Measurements from ENCODE around the gene DIP2C.
A peak's percentile ranks its signal among the peaks of the same experiment; 100 is the strongest.

DIP2C gene

GRCh38 chr10:666237-667012, 23.0 kb downstream of the DIP2C start:
- H3K9me3 ChIP-seq (ENCODE audit: low read length), result no peaks in the 10 kb centered on the region
- no peaks in the 10 kb centered on the region for H3K27me3 ChIP-seq (ENCODE audit: insufficient read depth, low read length)
- peaks cover 26% of the 10 kb centered on the region for H3K4me1 ChIP-seq (ENCODE audit: insufficient read depth, low read length)
- H2AFZ ChIP-seq (ENCODE audit: low read depth, low read length), result no peak overlapping the region
- H3K4me3 ChIP-seq (ENCODE audit: low read length), result no peak overlapping the region
- H3K36me3 ChIP-seq (ENCODE audit: insufficient read depth, low read length), result no peaks in the 10 kb centered on the region

- no peak overlapping the region for H2AFZ ChIP-seq (ENCODE audit: low read depth, low read length)
- no peak overlapping the region for H3K4me3 ChIP-seq (ENCODE audit: low read length)
- H3K4me1 ChIP-seq (ENCODE audit: insufficient read depth, low read length), result peaks cover 34% of the 10 kb centered on the region
- H3K9me3 ChIP-seq (ENCODE audit: low read length), result no peaks in the 10 kb centered on the region
- H3K36me3 ChIP-seq (ENCODE audit: insufficient read depth, low read length), result no peaks in the 10 kb centered on the region
- no peaks in the 10 kb centered on the region for H3K27me3 ChIP-seq (ENCODE audit: insufficient read depth, low read length)
Observed at GRCh38 chr10:665579-666091, 23.8 kb downstream of the DIP2C start.

- H3K36me3 ChIP-seq (ENCODE audit: insufficient read depth, low read length), result no peaks in the 10 kb centered on the region
- no peak overlapping the region for H3K4me3 ChIP-seq (ENCODE audit: low read length)
- peaks cover 40% of the 10 kb centered on the region for H3K4me1 ChIP-seq (ENCODE audit: insufficient read depth, low read length)
- H2AFZ ChIP-seq (ENCODE audit: low read depth, low read length), result no peak overlapping the region
- H3K27me3 ChIP-seq (ENCODE audit: insufficient read depth, low read length), result no peaks in the 10 kb centered on the region
- no peaks in the 10 kb centered on the region for H3K9me3 ChIP-seq (ENCODE audit: low read length)
Observed at GRCh38 chr10:664893-665292, 24.6 kb downstream of the DIP2C start.

- Histone ChIP-seq H3K4me1 (ENCODE audit: insufficient read depth, low read length) (peaks cover 46% of the 10 kb centered on the region), H2AFZ (ENCODE audit: low read depth, low read length) (no peak overlapping the region), H3K4me3 (ENCODE audit: low read length) (no peak overlapping the region), H3K36me3 (ENCODE audit: insufficient read depth, low read length) (no peaks in the 10 kb centered on the region), H3K9me3 (ENCODE audit: low read length) (no peaks in the 10 kb centered on the region), H3K27me3 (ENCODE audit: insufficient read depth, low read length) (no peaks in the 10 kb centered on the region)
Observed at GRCh38 chr10:664301-664700, 25.2 kb downstream of the DIP2C start.

GRCh38 chr10:663831-664251, 25.6 kb downstream of the DIP2C start:
- Histone ChIP-seq H3K4me1 (ENCODE audit: insufficient read depth, low read length) (peaks cover 51% of the 10 kb centered on the region), H3K4me3 (ENCODE audit: low read length) (no peak overlapping the region), H3K27me3 (ENCODE audit: insufficient read depth, low read length) (no peaks in the 10 kb centered on the region), H2AFZ (ENCODE audit: low read depth, low read length) (no peak overlapping the region), H3K9me3 (ENCODE audit: low read length) (no peaks in the 10 kb centered on the region), H3K36me3 (ENCODE audit: insufficient read depth, low read length) (no peaks in the 10 kb centered on the region)

- Histone ChIP-seq H3K9me3 (ENCODE audit: low read length) (no peaks in the 10 kb centered on the region), H3K27me3 (ENCODE audit: insufficient read depth, low read length) (no peaks in the 10 kb centered on the region), H2AFZ (ENCODE audit: low read depth, low read length) (no peak overlapping the region), H3K36me3 (ENCODE audit: insufficient read depth, low read length) (no peaks in the 10 kb centered on the region), H3K4me3 (ENCODE audit: low read length) (no peak overlapping the region), H3K4me1 (ENCODE audit: insufficient read depth, low read length) (peaks cover 55% of the 10 kb centered on the region)
Observed at GRCh38 chr10:663466-663751, 26.1 kb downstream of the DIP2C start.

- Histone ChIP-seq H2AFZ (ENCODE audit: low read depth, low read length) (no peak overlapping the region), H3K4me1 (ENCODE audit: insufficient read depth, low read length) (peaks cover 55% of the 10 kb centered on the region), H3K9me3 (ENCODE audit: low read length) (no peaks in the 10 kb centered on the region), H3K36me3 (ENCODE audit: insufficient read depth, low read length) (no peaks in the 10 kb centered on the region), H3K4me3 (ENCODE audit: low read length) (no peak overlapping the region), H3K27me3 (ENCODE audit: insufficient read depth, low read length) (no peaks in the 10 kb centered on the region)
Observed at GRCh38 chr10:662686-663465, 26.6 kb downstream of the DIP2C start.

- Histone ChIP-seq H3K36me3 (ENCODE audit: insufficient read depth, low read length) (no peaks in the 10 kb centered on the region), H3K4me3 (ENCODE audit: low read length) (no peak overlapping the region), H3K9me3 (ENCODE audit: low read length) (no peaks in the 10 kb centered on the region), H3K4me1 (ENCODE audit: insufficient read depth, low read length) (peaks cover 55% of the 10 kb centered on the region), H2AFZ (ENCODE audit: low read depth, low read length) (no peak overlapping the region), H3K27me3 (ENCODE audit: insufficient read depth, low read length) (no peaks in the 10 kb centered on the region)
Observed at GRCh38 chr10:662223-662605, 27.3 kb downstream of the DIP2C start.

- Histone ChIP-seq H3K4me1 (ENCODE audit: insufficient read depth, low read length) (peaks cover 55% of the 10 kb centered on the region), H2AFZ (ENCODE audit: low read depth, low read length) (no peak overlapping the region), H3K27me3 (ENCODE audit: insufficient read depth, low read length) (no peaks in the 10 kb centered on the region), H3K4me3 (ENCODE audit: low read length) (no peak overlapping the region), H3K36me3 (ENCODE audit: insufficient read depth, low read length) (no peaks in the 10 kb centered on the region), H3K9me3 (ENCODE audit: low read length) (no peaks in the 10 kb centered on the region)
Observed at GRCh38 chr10:661597-662222, 27.8 kb downstream of the DIP2C start.

- no peaks in the 10 kb centered on the region for H3K27me3 ChIP-seq (ENCODE audit: insufficient read depth, low read length)
- H3K4me3 ChIP-seq (ENCODE audit: low read length), result no peak overlapping the region
- no peaks in the 10 kb centered on the region for H3K9me3 ChIP-seq (ENCODE audit: low read length)
- no peak overlapping the region for H2AFZ ChIP-seq (ENCODE audit: low read depth, low read length)
- peaks cover 55% of the 10 kb centered on the region for H3K4me1 ChIP-seq (ENCODE audit: insufficient read depth, low read length)
- no peaks in the 10 kb centered on the region for H3K36me3 ChIP-seq (ENCODE audit: insufficient read depth, low read length)
Observed at GRCh38 chr10:660970-661596, 28.4 kb downstream of the DIP2C start.

GRCh38 chr10:660413-660969, 29.0 kb downstream of the DIP2C start:
- Histone ChIP-seq H3K36me3 (ENCODE audit: insufficient read depth, low read length) (no peaks in the 10 kb centered on the region), H3K9me3 (ENCODE audit: low read length) (no peaks in the 10 kb centered on the region), H3K4me1 (ENCODE audit: insufficient read depth, low read length) (peaks cover 55% of the 10 kb centered on the region), H3K4me3 (ENCODE audit: low read length) (peak overlapping the region; percentile 29), H2AFZ (ENCODE audit: low read depth, low read length) (no peak overlapping the region), H3K27me3 (ENCODE audit: insufficient read depth, low read length) (no peaks in the 10 kb centered on the region)

- Histone ChIP-seq H3K4me3 (ENCODE audit: low read length) (peak overlapping the region; percentile 41), H3K9me3 (ENCODE audit: low read length) (no peaks in the 10 kb centered on the region), H3K27me3 (ENCODE audit: insufficient read depth, low read length) (no peaks in the 10 kb centered on the region), H2AFZ (ENCODE audit: low read depth, low read length) (no peak overlapping the region), H3K36me3 (ENCODE audit: insufficient read depth, low read length) (no peaks in the 10 kb centered on the region), H3K4me1 (ENCODE audit: insufficient read depth, low read length) (peaks cover 55% of the 10 kb centered on the region)
Observed at GRCh38 chr10:659688-660141, 29.8 kb downstream of the DIP2C start.
